ENCODE measurements around the gene SPATA13.

SPATA13 gene

DNA sequence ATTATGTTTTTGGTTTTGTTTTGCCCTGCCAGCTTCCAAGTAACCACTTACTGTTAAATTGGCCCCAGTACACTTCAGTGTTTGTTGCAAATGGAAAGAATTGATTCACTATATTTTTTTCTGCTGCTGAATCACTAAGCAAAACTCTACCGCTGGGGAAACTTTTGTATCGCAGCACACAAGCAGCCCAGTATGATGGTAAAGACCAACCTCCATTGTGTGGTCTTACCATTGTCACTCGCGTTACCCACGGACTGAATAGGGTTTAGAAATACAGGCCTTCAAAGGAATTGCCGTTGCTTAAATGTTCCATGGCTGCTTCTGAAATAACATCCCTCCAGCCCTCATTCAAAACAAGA, 7.9 kb downstream of the SPATA13 start:
- no peak for DNase-seq

DNA sequence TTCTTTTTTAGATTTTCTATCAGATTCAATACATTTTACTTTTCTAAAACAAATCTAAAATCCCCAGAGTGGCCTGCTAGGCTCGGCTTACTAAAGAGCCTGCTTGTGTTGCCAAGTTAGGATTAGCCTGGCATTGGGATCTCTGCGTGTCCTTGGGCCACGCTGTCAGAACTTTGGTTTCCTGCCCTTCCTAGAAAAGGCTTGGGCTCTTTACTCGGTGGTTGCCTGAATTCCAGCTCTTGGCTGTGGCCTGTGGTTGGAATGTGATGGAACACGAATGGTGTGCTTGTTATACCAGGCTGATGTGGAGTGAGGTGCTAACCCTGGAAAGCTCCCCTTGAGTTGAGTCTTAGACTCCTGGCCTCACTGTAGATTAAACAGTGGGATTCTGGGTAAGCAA, 8.5 kb downstream of the SPATA13 start:
- no peak for DNase-seq

DNA sequence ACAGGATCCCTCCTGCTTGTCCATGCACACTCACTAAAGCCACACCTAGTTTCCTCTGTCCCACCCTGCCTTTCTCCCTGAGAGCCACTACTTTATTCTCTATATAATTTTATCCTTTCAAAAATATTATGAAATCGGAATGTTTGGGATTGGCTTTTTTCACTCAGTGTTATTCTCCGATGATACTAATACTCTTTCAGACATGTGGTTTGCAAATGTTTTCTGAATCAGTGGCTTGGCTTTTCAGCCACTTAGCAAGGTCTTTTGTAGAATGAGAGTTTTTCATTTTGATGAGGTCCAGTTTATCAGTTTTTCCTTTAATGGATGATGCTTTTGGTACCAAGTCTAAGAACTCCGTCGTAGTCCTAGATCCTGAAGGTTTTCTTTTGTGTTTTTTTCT, 11.6 kb downstream of the SPATA13 start:
- no peak for DNase-seq

GRCh38 chr13:24173795-24174194, 13.3 kb downstream of the SPATA13 start:
- no peak for DNase-seq

DNA sequence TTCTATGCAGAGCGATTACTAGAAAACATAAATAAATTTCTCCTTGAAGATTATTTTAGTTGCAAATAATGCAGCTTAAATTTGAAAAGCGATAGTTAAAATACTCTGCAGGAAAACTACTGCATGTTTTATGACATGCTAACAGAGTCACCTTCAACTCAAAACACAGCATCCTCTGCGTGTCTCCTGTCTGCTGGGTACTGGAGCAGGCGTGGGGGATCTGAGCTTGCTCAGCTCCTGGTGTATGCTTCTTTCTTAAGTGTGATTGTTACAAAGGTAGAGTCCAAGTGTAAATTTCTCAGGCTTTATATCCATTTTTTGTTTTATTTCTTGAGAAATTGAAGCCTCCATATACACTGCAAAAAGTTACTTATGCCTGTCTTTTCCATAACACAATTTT, 15.3 kb downstream of the SPATA13 start:
- DNase-seq, result no peak

- DNase-seq, result no peak
Measured at GRCh38 chr13:24176351-24177101, 16.0 kb downstream of the SPATA13 start.

DNA sequence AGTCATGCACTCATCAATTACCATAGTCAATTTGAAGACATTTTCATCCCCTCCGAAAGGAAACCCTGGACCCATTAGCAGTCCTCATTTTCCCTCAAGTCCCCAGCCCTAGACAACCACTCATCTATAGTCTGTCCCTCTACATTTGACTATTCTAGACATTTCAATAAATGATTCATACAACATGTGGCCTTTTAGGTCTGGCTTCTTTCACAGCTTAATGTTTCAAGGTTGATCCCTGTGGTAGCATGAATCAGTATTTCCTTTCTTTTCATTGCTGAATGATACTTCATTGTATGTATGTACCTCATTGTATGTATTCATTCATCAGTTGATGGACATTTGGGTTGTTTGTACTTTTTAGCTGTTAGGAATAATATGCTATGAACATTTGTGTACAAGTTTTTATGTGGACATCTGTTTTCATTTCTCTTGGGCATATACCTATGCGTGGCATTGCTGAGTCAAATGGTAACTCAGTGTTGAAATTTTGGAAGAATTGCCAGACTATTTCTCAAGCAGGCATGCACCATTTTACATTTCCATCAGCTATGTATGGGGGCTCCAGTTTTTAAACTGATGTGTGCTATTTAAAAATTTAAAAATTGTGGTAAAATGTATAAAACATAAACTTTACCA, 18.4 kb downstream of the SPATA13 start:
- no peak for DNase-seq

DNA sequence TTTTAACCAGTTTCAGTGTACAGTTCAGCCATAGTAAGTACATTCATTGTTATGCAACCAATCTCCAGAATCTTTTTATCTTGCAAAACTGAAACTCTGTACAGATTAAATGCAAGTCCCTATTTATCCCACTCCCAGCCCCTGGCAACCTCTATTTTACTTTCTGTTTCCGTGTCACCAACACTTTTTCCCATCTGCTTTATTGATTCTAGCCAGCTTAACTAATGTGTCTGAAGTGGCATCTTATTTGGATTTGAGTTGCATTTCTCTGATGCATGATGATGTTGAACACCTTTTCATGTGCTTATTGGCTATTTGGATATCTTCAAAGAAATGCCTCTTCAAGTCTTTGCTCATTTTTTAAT, 18.9 kb downstream of the SPATA13 start:
- no peak for DNase-seq

DNA sequence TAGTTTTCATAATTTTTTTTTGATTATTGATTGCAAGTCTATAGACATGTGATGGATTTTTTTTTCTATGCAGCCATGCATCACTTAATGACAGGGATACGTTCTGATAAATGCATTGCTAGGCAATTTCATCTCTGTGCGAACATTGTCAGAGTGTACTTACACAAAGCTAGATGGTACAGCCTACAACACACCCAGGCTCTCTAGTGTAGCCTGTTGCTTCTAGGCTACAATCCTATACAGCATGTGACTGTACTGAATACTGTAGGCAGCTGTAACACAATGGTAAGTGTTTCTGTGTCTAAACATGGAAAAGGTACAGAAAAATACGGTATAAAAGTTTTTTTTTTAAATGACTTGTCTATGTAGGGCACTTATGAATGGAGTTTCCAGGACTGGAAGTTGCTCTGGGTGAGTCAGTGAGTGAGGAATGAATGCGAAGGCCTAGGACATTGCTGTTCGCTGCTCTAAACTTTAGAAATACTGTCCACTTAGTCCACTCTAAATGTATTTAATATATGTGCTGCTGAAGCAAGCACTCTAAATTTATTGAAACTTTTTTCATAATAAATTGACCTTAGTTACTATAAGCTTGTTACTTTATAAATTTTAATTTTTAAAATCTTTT, 20.3 kb downstream of the SPATA13 start:
- DNase-seq, result no peak

- DNase-seq, result no peak
Measured at GRCh38 chr13:24181991-24182702, 21.6 kb downstream of the SPATA13 start.

DNA sequence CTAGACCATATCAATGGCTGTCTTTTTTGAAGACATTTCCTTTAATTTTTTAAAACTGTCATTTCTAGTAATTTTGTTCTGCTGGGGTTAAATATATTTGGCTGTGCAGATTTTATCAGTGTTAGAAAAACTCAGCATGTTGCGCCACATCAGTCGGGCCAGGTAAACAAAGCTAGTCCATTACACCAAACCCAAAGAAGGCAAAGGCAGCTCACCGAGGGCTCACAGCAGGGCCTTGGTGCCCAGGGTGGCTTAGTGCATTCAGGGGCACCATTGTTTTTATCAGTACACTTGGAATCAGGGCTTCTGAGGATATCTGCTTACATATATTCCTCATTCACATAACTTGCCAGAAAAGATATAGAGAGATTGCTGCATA, 22.2 kb downstream of the SPATA13 start:
- DNase-seq, result no peak

- DNase-seq, result no peak
Measured at GRCh38 chr13:24183741-24184182, 23.2 kb downstream of the SPATA13 start.

DNA sequence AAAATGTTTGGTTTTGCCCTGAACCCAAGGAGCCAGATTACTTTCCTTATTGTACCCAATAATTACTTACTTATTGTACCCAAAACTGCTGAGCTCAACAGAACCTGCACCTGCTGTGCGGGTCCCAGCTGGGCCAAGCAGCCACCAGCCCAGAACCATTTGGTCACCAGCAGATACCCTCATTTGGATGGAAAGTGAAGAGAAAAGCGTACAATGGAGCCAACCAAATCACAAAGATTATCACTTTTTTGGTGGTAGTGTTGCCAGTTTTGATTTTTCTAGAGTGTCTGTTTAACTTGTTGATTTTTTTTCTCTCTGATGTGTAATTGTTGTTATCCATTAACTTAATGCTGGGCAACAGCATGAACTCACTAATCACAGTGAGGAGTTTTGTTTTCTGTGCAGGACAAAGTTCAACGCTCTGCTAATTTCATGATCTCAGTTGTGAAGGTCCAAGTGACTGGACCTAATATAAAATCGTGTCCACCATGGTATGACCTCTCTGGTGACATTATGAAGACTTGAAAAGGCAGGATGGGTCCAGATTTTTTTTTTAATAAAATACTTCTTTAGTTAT, 23.8 kb downstream of the SPATA13 start:
- no peak for DNase-seq

DNA sequence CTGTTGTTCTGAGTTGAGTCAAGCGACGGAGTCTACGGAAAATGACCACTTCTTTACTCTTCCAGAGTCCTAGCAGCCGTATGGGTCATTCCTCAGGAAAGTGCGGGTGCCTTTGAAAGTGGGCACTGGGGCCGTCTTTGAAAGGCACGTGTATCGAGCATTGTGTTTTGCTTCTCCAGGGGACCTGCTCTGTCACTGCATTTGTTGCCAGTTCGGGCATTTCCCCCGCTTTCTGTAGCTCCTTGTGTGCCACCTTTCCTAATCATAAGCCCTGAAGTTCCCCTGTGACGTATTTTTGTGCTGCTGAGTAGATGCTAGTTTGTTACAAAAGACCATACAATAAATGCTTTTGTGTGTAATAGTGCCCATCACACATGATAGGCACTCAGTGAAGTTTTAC, 24.4 kb downstream of the SPATA13 start:
- DNase-seq, result no peak

GRCh38 chr13:24185591-24186232, 25.2 kb downstream of the SPATA13 start:
- DNase-seq, result no peak

- no peak for DNase-seq
Measured at GRCh38 chr13:24187185-24187584, 26.7 kb downstream of the SPATA13 start.

GRCh38 chr13:24192057-24192810, 31.7 kb downstream of the SPATA13 start:
- DNase-seq, result no peak

DNA sequence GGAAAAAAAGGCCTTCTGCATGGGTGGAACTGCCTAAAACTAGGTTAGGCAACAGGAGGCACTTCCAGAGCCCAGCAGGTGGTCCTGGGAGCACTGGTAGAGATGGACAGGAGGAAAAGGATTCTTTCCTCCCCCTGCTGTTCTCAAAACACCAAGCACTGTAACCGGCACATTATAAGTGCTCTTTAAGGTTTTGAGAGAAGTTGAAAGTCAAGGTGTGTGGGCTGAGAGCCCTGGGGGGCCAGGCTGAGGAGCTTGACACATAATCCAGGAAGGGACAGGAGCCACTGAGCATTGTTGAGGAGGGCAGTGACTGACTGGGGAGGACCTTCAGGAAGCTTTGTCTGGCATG, 32.3 kb downstream of the SPATA13 start:
- no peak for DNase-seq

DNA sequence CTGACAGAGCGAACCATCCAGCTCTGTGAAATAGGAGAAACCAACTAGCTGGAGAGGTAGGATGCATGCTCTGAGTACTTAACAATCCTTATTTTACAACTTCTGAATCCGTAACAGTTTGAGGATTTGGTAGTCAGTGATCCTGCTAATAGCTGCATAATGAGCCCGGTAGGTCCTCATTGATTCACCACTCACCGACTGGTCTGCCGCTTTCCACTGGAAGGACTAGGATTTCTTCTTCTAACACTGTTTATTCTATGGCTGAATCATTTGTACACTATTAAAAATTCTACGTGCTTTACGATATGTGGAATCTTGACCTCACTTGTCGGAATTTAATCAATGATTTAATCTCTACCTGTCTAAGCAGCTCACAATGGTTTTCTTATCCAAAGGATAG, 33.9 kb downstream of the SPATA13 start:
- DNase-seq, result no peak

GRCh38 chr13:24195626-24196025, 35.1 kb downstream of the SPATA13 start:
- no peak for DNase-seq

GRCh38 chr13:24196593-24197197, 36.2 kb downstream of the SPATA13 start:
- no peak for DNase-seq

DNA sequence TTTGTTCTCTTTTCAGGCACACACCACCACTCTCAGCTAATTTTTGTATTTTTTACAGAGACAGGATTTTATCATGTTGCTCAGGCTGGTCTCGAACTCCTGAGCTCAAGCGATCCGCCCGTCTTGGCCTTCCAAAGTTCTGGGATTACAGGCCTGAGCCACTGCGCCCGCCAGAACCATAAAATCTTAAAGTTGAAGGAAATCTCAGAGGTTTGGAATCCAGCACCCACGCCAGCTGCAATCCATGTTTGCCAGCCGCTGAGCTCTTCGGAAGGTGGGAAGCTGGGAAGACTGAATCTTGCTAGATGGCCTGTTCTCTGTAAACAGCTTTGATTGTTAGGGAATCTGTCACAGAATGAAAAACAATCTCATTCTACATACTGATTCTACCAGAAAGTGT, 38.5 kb downstream of the SPATA13 start:
- no peak for DNase-seq
